ENCODE measurements around the gene DNASE1L1.
A peak's percentile ranks its signal among the peaks of the same experiment; 100 is the strongest.

DNASE1L1 gene

GRCh38 chrX:154409222-154409871, at the start of gene DNASE1L1:
Gene DNASE1L1 (minus strand): TSS chrX:154409254. CDS start chrX:154405568, 3,686 bp downstream.
- ChIA-PET CTCF (interaction anchor here (0.9 to 2.7 kb wide), 4 partner anchors 10 to 127 kb away, joined by 3 to 12 read pairs (median 6); partner anchors contain the start of gene RPL10), POLR2A (interaction anchor here (2.2 to 2.3 kb wide), 2 partner anchors 9 to 12 kb away, joined by 10 to 15 read pairs; partner anchors contain the start of gene RPL10)
- no peak for DNase-seq (ENCODE audit: low read depth, low spot score)
- H3K4me3 ChIP-seq (ENCODE audit: low read depth, low read length) = peak within 1 kb of the TSS; percentile 56
- no peak for TF ChIP-seq CTCF (IDR thresholded peaks at IDR 0.05; ENCODE audit: insufficient read depth, low read length, missing control alignments)

GRCh38 chrX:154458116-154458953, 49.3 kb upstream of the DNASE1L1 start, which contains the start of gene PLXNA3:
Gene PLXNA3 (plus strand): TSS chrX:154458281. CDS start chrX:154460184, 1,903 bp downstream.
- TF ChIP-seq CTCF (IDR thresholded peaks at IDR 0.05; ENCODE audit: insufficient read depth, low read length, missing control alignments) = no peak
- peak within 1 kb of the TSS; percentile 72 for H3K4me3 ChIP-seq (ENCODE audit: low read depth, low read length)
- POLR2A ChIA-PET = interaction anchor here (0.7 to 2.7 kb wide), 8 partner anchors 9 to 75 kb away, joined by 3 to 16 read pairs (median 4); partner anchors contain the start of genes FAM50A, LAGE3 and SLC10A3
- CTCF ChIA-PET = interaction anchor here (1.3 kb wide), 1 partner anchor 18 kb away, joined by 4 read pairs; no protein-coding TSS in a partner anchor
- DNase-seq (ENCODE audit: low read depth, low spot score) = no peak

- CTCF ChIA-PET = no interaction called here
- POLR2A ChIA-PET = interaction anchor here (0.7 to 1.0 kb wide), 2 partner anchors 12 to 76 kb away, joined by 3 read pairs; no protein-coding TSS in a partner anchor
- H3K4me3 ChIP-seq (ENCODE audit: low read depth, low read length) = peak overlapping the region; percentile 52
- DNase-seq (ENCODE audit: low read depth, low spot score) = no peak
- TF ChIP-seq CTCF (IDR thresholded peaks at IDR 0.05; ENCODE audit: insufficient read depth, low read length, missing control alignments) = no peak
These were observed 48.5 kb upstream of the DNASE1L1 start for GRCh38 chrX:154457491-154458115.

GRCh38 chrX:154452823-154453222, 43.8 kb upstream of the DNASE1L1 start:
- H3K4me3 ChIP-seq (ENCODE audit: low read depth, low read length) = no peak overlapping the region
- no peak for TF ChIP-seq CTCF (IDR thresholded peaks at IDR 0.05; ENCODE audit: insufficient read depth, low read length, missing control alignments)
- ChIA-PET POLR2A (interaction anchor here (0.9 kb wide), 1 partner anchor 11 kb away, joined by 3 read pairs; no protein-coding TSS in a partner anchor), CTCF (no interaction called here)
- no peak for DNase-seq (ENCODE audit: low read depth, low spot score)

GRCh38 chrX:154450312-154450711, 41.3 kb upstream of the DNASE1L1 start:
- POLR2A ChIA-PET = interaction anchor here (2.3 kb wide), 1 partner anchor 9 kb away, joined by 8 read pairs; no protein-coding TSS in a partner anchor
- CTCF ChIA-PET = no interaction called here

More at GRCh38 chrX:154450312-154450711, 41.3 kb upstream of the DNASE1L1 start:
- no peak overlapping the region for H3K4me3 ChIP-seq (ENCODE audit: low read depth, low read length)
- no peak for TF ChIP-seq CTCF (IDR thresholded peaks at IDR 0.05; ENCODE audit: insufficient read depth, low read length, missing control alignments)
- no peak for DNase-seq (ENCODE audit: low read depth, low spot score)

Measured in AG04449 (cell line).